Left cardiac atrium (tissue), 4 donors: ENCODE measurements around the gene DNASE1L1. TPM values are rescaled to one million over a fixed set of nuclear protein-coding genes. Genes with fewer than 3 reads are reported as not detected.

ENCODE experiments used
- ATAC-seq, 2 donors: fragments of 200-7000 bp; cut with Tn5 transposase; one replicate each; pipeline ENCODE4 v1.9.1; 2020; ENCODE audit warnings: mild to moderate bottlenecking in 2 of 2, moderate library complexity in 2 of 2
- DNase-seq: peaks from one replicate; pipeline ENCODE4 v3.0.0-alpha.2; 2020
- intact Hi-C, 2 donors: fragments of 100-400 bp; cut with DNase I; formaldehyde crosslinking; loops; one replicate each; pipeline versions ENCODE4 v1.14.1 to v1.15.1; 2022 to 2023
- microRNA-seq, 2 donors: library from miRNA; unstranded; fragments of <30 nt; microRNA quantifications; one replicate each; pipeline ENCODE4 v1.2.0, GENCODE V29; 2020
- total RNA-seq, 2 donors: library from RNA; stranded (reverse); fragmentation: NEBNext Ultra II Directional; extraction: Animal tissue kit (Norgen Biotek cat#: 25700); gene quantifications; one replicate each; pipeline ENCODE4 v1.2.1, GENCODE V29; 2021
- donor health status: DM: no; HTN: yes; CAD: no.
- donor health status: DM: no; HTN: yes; CAD: no; lungs with severe emphysema.
- donor health status: DM: yes; HTN: yes; CAD: no.
- donor health status: Dilated cardiomyopathy.

DNASE1L1 gene
- total RNA-seq, 2 donors from 2014 or later: 41.9 to 42.8 TPM

- intact Hi-C loops: no loop called here
- no peak for ATAC-seq
- no peak for DNase-seq
Measured at GRCh38 chrX:154359362-154360154, 49.5 kb downstream of the DNASE1L1 start.

DNA sequence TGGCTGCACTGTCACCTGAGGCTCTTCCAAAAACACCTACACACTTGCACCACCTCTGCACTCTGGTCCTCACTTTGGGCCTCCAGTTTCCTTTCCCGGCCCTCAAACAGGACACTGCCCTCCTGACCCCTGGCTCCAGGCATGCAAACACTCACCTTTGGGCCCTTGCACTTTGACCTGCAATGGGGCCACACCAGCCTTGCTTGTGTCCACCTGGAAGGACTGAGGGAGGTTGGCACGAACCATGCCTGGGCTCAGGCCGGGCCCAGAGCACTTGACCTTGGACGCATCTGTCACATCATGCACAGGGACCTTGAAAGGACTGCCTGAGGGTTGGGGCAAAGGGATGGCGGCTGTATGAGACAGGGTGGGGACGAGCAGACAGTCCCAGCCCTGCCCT, 50.2 kb downstream of the DNASE1L1 start:
- DNase-seq (no peak), ATAC-seq (no peak)
- intact Hi-C loops: no loop called here

- DNase-seq (no peak), ATAC-seq (no peak)
- intact Hi-C loops: no loop called here
Measured at GRCh38 chrX:154358011-154358410, 51.0 kb downstream of the DNASE1L1 start.

- intact Hi-C loops: no loop called here
- DNase-seq (no peak), ATAC-seq (no peak)
Measured at GRCh38 chrX:154357205-154357604, 51.8 kb downstream of the DNASE1L1 start.

- DNase-seq (no peak), ATAC-seq (no peak)
- intact Hi-C loops: no loop called here
Measured at GRCh38 chrX:154356596-154356995, 52.5 kb downstream of the DNASE1L1 start.

DNA sequence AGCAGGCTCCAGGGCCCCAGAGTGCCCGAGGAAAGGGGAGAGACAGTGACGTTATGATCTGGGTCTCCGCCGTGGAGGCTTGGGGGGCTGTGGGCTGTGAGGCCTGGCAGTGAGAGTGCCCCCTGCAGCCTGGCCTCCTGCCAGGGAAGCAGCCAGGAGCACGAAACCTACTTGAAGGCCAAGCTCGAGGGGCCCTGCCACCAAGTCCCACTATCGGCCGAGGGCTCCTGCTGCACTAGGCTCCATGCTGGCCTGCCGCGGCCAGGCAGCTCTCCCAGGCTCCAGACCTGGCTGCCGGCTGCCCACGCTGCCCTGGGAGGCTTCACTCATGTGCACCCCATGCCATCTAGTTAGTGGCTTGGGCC, 53.3 kb downstream of the DNASE1L1 start:
- intact Hi-C loops: no loop called here
- no peak for ATAC-seq
- DNase-seq: no peak

DNA sequence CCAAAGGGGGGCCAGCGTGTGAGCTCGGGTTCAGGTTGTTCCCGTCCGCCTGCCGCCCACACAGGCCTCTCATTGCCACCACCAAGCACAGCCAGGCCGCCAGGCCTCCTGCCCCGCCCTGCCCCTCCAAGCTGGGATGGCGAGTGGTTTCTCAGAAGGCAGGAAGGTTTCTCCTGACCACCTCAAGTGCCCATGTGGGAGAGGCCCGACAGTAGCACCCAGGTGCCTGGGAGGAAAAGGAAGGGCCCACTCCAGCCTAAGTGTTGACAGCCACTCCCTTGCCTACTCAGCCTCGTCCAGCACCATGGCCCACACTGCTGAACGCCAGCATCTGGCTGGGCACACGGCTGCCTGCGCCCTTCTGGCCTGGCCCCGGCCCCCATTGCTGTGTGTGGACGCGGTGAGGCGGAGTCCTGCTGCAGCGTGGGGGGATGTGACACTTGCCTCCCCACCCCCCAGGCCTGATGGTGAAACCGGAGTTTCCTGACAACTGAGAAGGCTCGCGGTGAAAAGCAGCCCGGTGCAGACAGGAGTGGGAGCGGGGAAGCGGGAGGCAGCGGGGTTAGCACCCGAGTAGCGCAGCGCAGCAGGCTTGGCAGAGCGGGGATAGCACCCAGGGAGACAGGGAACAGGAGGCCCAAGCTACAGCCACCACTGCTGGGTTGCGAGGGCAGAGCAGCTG, 53.8 kb downstream of the DNASE1L1 start:
- peak in 1 of 2 donors; percentile 4 for ATAC-seq
- intact Hi-C loops: no loop called here
- DNase-seq: no peak

DNA sequence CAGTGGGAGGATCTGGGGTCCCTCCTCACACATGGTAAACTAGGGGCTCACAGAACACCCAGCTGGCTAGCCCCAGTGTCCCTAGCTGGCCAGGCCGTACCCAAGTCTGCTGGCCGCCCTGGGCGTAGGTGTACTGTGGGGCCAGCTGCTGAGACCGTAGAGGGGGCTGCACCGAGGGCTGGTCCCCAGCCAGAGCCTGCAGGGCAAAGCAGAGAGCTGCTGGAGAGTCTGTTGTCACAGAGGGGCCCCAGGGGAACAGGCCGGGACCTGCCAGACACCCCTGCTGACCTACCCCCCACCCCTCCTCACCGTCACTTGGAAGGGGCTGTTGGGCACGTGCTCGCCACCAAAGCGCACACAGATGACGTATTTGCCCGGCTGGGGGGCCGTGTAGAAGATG, 54.5 kb downstream of the DNASE1L1 start:
- intact Hi-C loops: no loop called here
- ATAC-seq (no peak), DNase-seq (no peak)

- ATAC-seq (no peak), DNase-seq (no peak)
- intact Hi-C loops: no loop called here
Measured at GRCh38 chrX:154354013-154354412, 55.0 kb downstream of the DNASE1L1 start.

DNA sequence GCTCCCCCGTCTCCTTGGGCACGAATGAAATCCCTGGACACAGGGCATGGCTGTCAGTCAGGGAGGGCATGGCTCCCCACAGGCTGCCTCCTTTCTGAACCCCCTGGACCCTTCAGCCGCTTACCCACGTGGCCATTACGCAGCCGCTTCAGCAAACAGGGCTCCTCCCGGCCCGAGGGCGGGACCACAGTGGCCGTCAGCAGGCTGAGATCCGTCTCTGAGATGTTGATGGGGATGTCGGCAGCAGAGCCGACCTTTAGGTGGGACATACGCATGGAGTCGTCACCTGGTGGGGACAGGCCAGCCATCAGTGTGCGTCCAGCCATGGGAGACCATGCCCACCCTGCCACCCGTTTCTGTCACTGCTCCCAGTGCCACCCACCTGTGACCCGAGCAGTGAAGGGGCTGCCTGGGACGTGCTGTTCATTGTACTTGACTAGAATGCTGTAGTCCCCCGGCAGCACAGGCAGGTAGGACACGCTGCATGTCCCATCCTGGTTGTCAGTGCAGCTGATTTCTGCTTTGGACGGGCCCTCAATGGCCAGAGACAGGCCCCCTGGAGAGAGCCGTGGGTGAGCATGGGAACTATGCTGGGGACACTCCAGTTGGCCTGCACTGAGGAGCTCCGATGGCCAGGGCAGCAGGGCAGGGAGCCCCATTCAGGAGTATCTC, 55.7 kb downstream of the DNASE1L1 start:
- no peak for DNase-seq
- ATAC-seq: no peak
- intact Hi-C loops: no loop called here

DNA sequence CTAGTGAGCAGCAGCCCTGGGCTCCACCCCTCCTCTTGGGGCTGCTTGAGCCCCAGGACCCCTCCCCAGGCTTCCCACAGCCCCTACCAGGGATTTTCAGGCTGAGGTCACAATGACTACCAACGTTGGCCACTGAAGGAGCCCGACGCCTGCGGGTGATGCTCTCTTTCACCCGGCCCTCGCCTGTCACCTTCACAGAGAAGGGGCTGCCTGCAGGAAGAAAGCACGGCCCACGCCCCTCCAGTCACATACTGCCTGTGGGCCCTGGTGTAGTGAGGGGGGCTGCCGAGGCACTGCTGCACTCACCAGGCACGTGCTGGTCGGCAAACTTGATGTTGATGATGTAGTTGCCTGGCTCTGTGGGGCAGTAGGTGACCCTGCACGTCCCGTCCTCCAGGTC, 56.6 kb downstream of the DNASE1L1 start:
- DNase-seq (no peak), ATAC-seq (no peak)
- intact Hi-C loops: no loop called here

DNA sequence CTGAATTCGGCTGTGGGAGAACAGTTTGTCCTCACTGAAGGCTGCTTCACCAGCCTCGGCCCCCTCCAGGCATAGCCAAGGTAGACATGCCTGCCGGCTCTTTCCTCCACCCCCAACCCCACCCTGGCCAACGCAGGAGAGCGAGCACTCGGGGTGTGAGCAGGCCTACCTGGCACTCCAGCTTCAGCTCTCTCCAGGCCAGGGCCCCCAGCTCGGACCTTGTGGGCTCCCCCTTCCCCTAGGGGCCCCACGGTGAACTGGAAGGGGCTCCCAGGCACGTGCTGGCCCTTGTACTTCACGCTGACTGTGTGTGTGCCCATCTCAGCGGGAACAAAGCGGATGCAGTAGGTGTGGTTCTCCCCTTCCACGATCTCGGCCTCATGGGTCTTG, 57.0 kb downstream of the DNASE1L1 start:
- intact Hi-C loops: no loop called here
- no peak for DNase-seq

More for the DNA sequence above, 57.0 kb downstream of the DNASE1L1 start:
- no peak for ATAC-seq

Small RNA genes within 50 kb of the gene (microRNA-seq; reads per million reads assigned to microRNA genes)
- 0 to 1.1 reads per million in 2 donors for gene MIR6858

Other genes with a start within 250 kb of the DNASE1L1 start
- not detected for gene OPN1MW, start 226.7 kb downstream of the DNASE1L1 start, total RNA-seq
- not detected for gene OPN1MW2, start 189.5 kb downstream of the DNASE1L1 start, total RNA-seq
- not detected for gene OPN1MW3, start 151.7 kb downstream of the DNASE1L1 start, total RNA-seq
- not detected for gene TEX28, start 114.1 kb downstream of the DNASE1L1 start, total RNA-seq
- 1 to 10 TPM; 4.1 to 7.0 TPM for gene TKTL1, start 113.5 kb downstream of the DNASE1L1 start, total RNA-seq
- gene FLNA, start 34.6 kb downstream of the DNASE1L1 start, total RNA-seq: 100 to 1,000 TPM; 406 to 476 TPM
- gene EMD, start 30.0 kb downstream of the DNASE1L1 start, total RNA-seq: 10 to 100 TPM; 54.5 to 70.9 TPM
- gene RPL10, start 10.9 kb downstream of the DNASE1L1 start, total RNA-seq: 1,000 to 10,000 TPM; 2,090 to 2,230 TPM
- gene TAFAZZIN, start 2.3 kb upstream of the DNASE1L1 start, total RNA-seq: 10 to 100 TPM; 36.6 to 41.2 TPM
- 10 to 100 TPM; 70.8 to 86.0 TPM for gene ATP6AP1, start 19.4 kb upstream of the DNASE1L1 start, total RNA-seq
- 10 to 100 TPM; 76.8 to 98.5 TPM for gene GDI1, start 27.9 kb upstream of the DNASE1L1 start, total RNA-seq
- 10 to 100 TPM; 48.7 to 58.9 TPM for gene FAM50A, start 34.9 kb upstream of the DNASE1L1 start, total RNA-seq
- 10 to 100 TPM; 24.0 to 28.1 TPM for gene PLXNA3, start 49.0 kb upstream of the DNASE1L1 start, total RNA-seq
- gene LAGE3, start 70.0 kb upstream of the DNASE1L1 start, total RNA-seq: 10 to 100 TPM; 17.7 TPM
- gene UBL4A, start 77.4 kb upstream of the DNASE1L1 start, total RNA-seq: 10 to 100 TPM; 44.4 to 48.4 TPM
- gene SLC10A3, start 81.4 kb upstream of the DNASE1L1 start, total RNA-seq: 10 to 100 TPM; 15.1 to 18.4 TPM
- gene FAM3A, start 107.0 kb upstream of the DNASE1L1 start, total RNA-seq: 10 to 100 TPM; 44.4 to 51.0 TPM
- gene G6PD, start 137.6 kb upstream of the DNASE1L1 start, total RNA-seq: 10 to 100 TPM; 30.4 to 36.0 TPM
- gene IKBKG, start 138.4 kb upstream of the DNASE1L1 start, total RNA-seq: 10 to 100 TPM; 17.1 to 21.1 TPM
- gene CTAG1A, start 175.9 kb upstream of the DNASE1L1 start, total RNA-seq: not detected
- gene CTAG1B, start 210.0 kb upstream of the DNASE1L1 start, total RNA-seq: not detected
- gene CTAG2, start 244.3 kb upstream of the DNASE1L1 start, total RNA-seq: not detected